Measurements from ENCODE around the gene SNAP29.
"Not testable (repeated sequence)": the region's sequence is repeated elsewhere in the genome, so short reads cannot be mapped to it uniquely, and the experiment has no call there.

The SNAP29 gene

GRCh38 chr22:20866736-20867135 is 7.9 kb downstream of the SNAP29 start:
- no peak for DNase-seq (ENCODE audit: low read depth, low spot score)

GRCh38 chr22:20867179-20868024 is 8.6 kb downstream of the SNAP29 start:
- DNase-seq (ENCODE audit: low read depth, low spot score), result peak; percentile 53

- DNase-seq (ENCODE audit: low read depth, low spot score), result no peak
Measured at GRCh38 chr22:20868025-20868962, 9.5 kb downstream of the SNAP29 start.

- DNase-seq (ENCODE audit: low read depth, low spot score), result no peak
Measured at GRCh38 chr22:20869234-20869633, 10.4 kb downstream of the SNAP29 start.

- DNase-seq (ENCODE audit: low read depth, low spot score), result no peak
Measured at GRCh38 chr22:20873214-20873613, 14.4 kb downstream of the SNAP29 start.

- DNase-seq (ENCODE audit: low read depth, low spot score), result no peak
Measured at GRCh38 chr22:20875296-20875695, 16.5 kb downstream of the SNAP29 start.

- no peak for DNase-seq (ENCODE audit: low read depth, low spot score)
Measured at GRCh38 chr22:20877715-20878114, 18.9 kb downstream of the SNAP29 start.

GRCh38 chr22:20881231-20881630 is 22.4 kb downstream of the SNAP29 start:
- no peak for DNase-seq (ENCODE audit: low read depth, low spot score)

- no peak for DNase-seq (ENCODE audit: low read depth, low spot score)
Measured at GRCh38 chr22:20881869-20882815, 23.3 kb downstream of the SNAP29 start.

- no peak for DNase-seq (ENCODE audit: low read depth, low spot score)
Measured at GRCh38 chr22:20882855-20883254, 24.0 kb downstream of the SNAP29 start.

GRCh38 chr22:20884454-20884853 is 25.6 kb downstream of the SNAP29 start:
- DNase-seq (ENCODE audit: low read depth, low spot score), result no peak

GRCh38 chr22:20885017-20885556 is 26.3 kb downstream of the SNAP29 start:
- no peak for DNase-seq (ENCODE audit: low read depth, low spot score)

- DNase-seq (ENCODE audit: low read depth, low spot score), result peak; percentile 95
Measured at GRCh38 chr22:20885557-20886323, 26.9 kb downstream of the SNAP29 start.

GRCh38 chr22:20887375-20887774 is 28.6 kb downstream of the SNAP29 start:
- DNase-seq (ENCODE audit: low read depth, low spot score), result no peak

GRCh38 chr22:20889025-20889704 is 30.4 kb downstream of the SNAP29 start:
- DNase-seq (ENCODE audit: low read depth, low spot score), result no peak

GRCh38 chr22:20889904-20890540 is 31.2 kb downstream of the SNAP29 start:
- no peak for DNase-seq (ENCODE audit: low read depth, low spot score)

GRCh38 chr22:20890975-20891374 is 32.2 kb downstream of the SNAP29 start:
- DNase-seq (ENCODE audit: low read depth, low spot score), result no peak

- DNase-seq (ENCODE audit: low read depth, low spot score), result not testable (repeated sequence)
Measured at GRCh38 chr22:20897737-20898136, 38.9 kb downstream of the SNAP29 start.

- no peak for DNase-seq (ENCODE audit: low read depth, low spot score)
Measured at GRCh38 chr22:20899827-20900423, 41.1 kb downstream of the SNAP29 start.
